ENCODE data around the gene RPL36. TPM values are rescaled to one million over a fixed set of nuclear protein-coding genes. Genes with fewer than 3 reads are reported as not detected.

RPL36 gene
- total RNA-seq, 1 experiment from 2014 or later = 1,504 TPM

- no peak for TF ChIP-seq FOSL1 (IDR thresholded peaks at IDR 0.05; ENCODE audit: low read depth)
- TF ChIP-seq JUND (IDR thresholded peaks at IDR 0.05) = no peak
- TF ChIP-seq ZNF274 (IDR thresholded peaks at IDR 0.05; ENCODE audit: low read depth, low read length) = no peak
- no peak for TF ChIP-seq SRF (IDR thresholded peaks at IDR 0.05; ENCODE audit: low read depth)
- TF ChIP-seq EZH2phosphoT487 (IDR thresholded peaks at IDR 0.05; ENCODE audit: borderline replicate concordance) = no peak
- no peak for TF ChIP-seq YY1 (IDR thresholded peaks at IDR 0.05; ENCODE audit: extremely low read depth, insufficient replicate concordance, low read depth, low read length)
- TF ChIP-seq CTCF (IDR thresholded peaks at IDR 0.05 in 2 of 3, conservative IDR thresholded peaks at IDR 0.05 in 1 of 3; ENCODE audit: borderline replicate concordance in 1 of 3, insufficient read depth in 1 of 3, low read depth in 2 of 3, low read length in 2 of 3) = no peak
- TF ChIP-seq TCF7L2 (IDR thresholded peaks at IDR 0.05; ENCODE audit: borderline replicate concordance, extremely low read depth, insufficient read depth, insufficient read length) = no peak
- no peak for TF ChIP-seq SIN3A (IDR thresholded peaks at IDR 0.05; ENCODE audit: low read depth)
- no peak for TF ChIP-seq SP1 (IDR thresholded peaks at IDR 0.05; ENCODE audit: low read depth)
- no peak for TF ChIP-seq CBX3 (IDR thresholded peaks at IDR 0.05; ENCODE audit: low read depth)
Measured at GRCh38 chr19:5717215-5717935, 27.3 kb downstream of the RPL36 start (continued).

GRCh38 chr19:5718037-5718578 lies 28.0 kb downstream of the RPL36 start:
- ATAC-seq (no peak), DNase-seq (ENCODE audit: low read depth, low spot score) (no peak)
- ChIA-PET CTCF (interaction anchor here (1.5 kb wide), 2 partner anchors 28 to 31 kb away, joined by 6 to 7 read pairs; no protein-coding TSS in a partner anchor), RAD21 (ENCODE audit: low non-redundant PET in 1 of 2, low total read pairs in 2 of 2, uncharacterized antibody in 2 of 2, unreplicated experiment in 2 of 2) (no interaction called here), POLR2A (interaction anchor here (0.8 to 3.1 kb wide), 4 partner anchors 27 to 110 kb away, joined by 3 to 31 read pairs (median 5); partner anchors contain the start of gene RPL36)
- H3K4me3 ChIP-seq (replicated peaks in 1 of 2; ENCODE audit: low read depth in 1 of 2, low read length in 2 of 2) = peak overlapping the region; percentile 99 to 100
- H3K27ac ChIP-seq (ENCODE audit: low read depth, low read length) = peak overlapping the region; percentile 85
- peaks cover 5% of the 10 kb centered on the region; the same call in 1 of the 2 replicates for H4K20me1 ChIP-seq (ENCODE audit: insufficient read depth)
- intact Hi-C loops (cut with micrococcal nuclease) = no loop called here
- peak overlapping the region; percentile 88 for H3K4me2 ChIP-seq (ENCODE audit: low read length)
- H3K9ac ChIP-seq (ENCODE audit: low read length) = peak overlapping the region; percentile 99
- H3K9me2 ChIP-seq (ENCODE audit: insufficient read depth) = no peaks in the 10 kb centered on the region
- no peaks in the 10 kb centered on the region for H3K27me3 ChIP-seq (ENCODE audit: insufficient read depth, low read length)
- H3K4me1 ChIP-seq (ENCODE audit: control insufficient read depth in 1 of 2, insufficient read depth in 2 of 2, low read length in 2 of 2) = peaks cover 10 to 28% of the 10 kb centered on the region in 2 experiments
- H3K36me3 ChIP-seq (ENCODE audit: control insufficient read depth in 1 of 2, insufficient read depth in 2 of 2, low read length in 2 of 2) = peaks cover 11 to 20% of the 10 kb centered on the region in 2 experiments; a peak in 3 of 4 replicates
- no peaks in the 10 kb centered on the region for H3K9me3 ChIP-seq (ENCODE audit: control insufficient read depth in 1 of 2, insufficient read depth in 1 of 2, low read depth in 1 of 2, low read length in 2 of 2)
- H2AFZ ChIP-seq (ENCODE audit: low read depth, low read length, poor library complexity, severe bottlenecking) = no peak overlapping the region
- peaks cover 65% of the 10 kb centered on the region for H3K79me2 ChIP-seq (ENCODE audit: insufficient read depth, low read length)
- BruUV-seq (replicated peaks) = no TSS peak
- TF ChIP-seq ZBTB33 (IDR thresholded peaks at IDR 0.05; ENCODE audit: extremely low read depth, insufficient replicate concordance, low read length) = no peak
- no peak for TF ChIP-seq ZNF274 (IDR thresholded peaks at IDR 0.05; ENCODE audit: low read depth, low read length)

Data from HCT116 (cell line).